ENCODE results near the gene PCYOX1L. TPM values are rescaled to one million over a fixed set of nuclear protein-coding genes. Genes with fewer than 3 reads are reported as not detected.

The PCYOX1L gene
- polyA plus RNA-seq, 1 experiment: 12.8 TPM

- POLR2A ChIA-PET: interaction anchor here (0.6 to 3.3 kb wide), 5 partner anchors 15 to 172 kb away, joined by 3 to 27 read pairs (median 3); no protein-coding TSS in a partner anchor
- TF ChIP-seq, protein P1, sequence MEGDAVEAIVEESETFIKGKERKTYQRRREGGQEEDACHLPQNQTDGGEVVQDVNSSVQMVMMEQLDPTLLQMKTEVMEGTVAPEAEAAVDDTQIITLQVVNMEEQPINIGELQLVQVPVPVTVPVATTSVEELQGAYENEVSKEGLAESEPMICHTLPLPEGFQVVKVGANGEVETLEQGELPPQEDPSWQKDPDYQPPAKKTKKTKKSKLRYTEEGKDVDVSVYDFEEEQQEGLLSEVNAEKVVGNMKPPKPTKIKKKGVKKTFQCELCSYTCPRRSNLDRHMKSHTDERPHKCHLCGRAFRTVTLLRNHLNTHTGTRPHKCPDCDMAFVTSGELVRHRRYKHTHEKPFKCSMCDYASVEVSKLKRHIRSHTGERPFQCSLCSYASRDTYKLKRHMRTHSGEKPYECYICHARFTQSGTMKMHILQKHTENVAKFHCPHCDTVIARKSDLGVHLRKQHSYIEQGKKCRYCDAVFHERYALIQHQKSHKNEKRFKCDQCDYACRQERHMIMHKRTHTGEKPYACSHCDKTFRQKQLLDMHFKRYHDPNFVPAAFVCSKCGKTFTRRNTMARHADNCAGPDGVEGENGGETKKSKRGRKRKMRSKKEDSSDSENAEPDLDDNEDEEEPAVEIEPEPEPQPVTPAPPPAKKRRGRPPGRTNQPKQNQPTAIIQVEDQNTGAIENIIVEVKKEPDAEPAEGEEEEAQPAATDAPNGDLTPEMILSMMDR (IDR thresholded peaks at IDR 0.05; ENCODE audit: insufficient read depth, low read depth, low read length): no peak
- CTCF ChIA-PET: interaction anchor here (0.6 to 4.5 kb wide), 8 partner anchors 11 to 41 kb away, joined by 3 to 30 read pairs (median 5); no protein-coding TSS in a partner anchor
- Histone ChIP-seq H3K27me3 (ENCODE audit: control insufficient read depth, insufficient read depth, low read length) (no peaks in the 10 kb centered on the region), H3K36me3 (ENCODE audit: control insufficient read depth, insufficient read depth, low read length) (peaks cover 2% of the 10 kb centered on the region), H3K4me3 (ENCODE audit: low read depth, low read length) (no peak overlapping the region)
- DNase-seq (ENCODE audit: low read depth): no peak
These were observed 47.1 kb downstream of the PCYOX1L start for GRCh38 chr5:149404746-149405549.

DNA sequence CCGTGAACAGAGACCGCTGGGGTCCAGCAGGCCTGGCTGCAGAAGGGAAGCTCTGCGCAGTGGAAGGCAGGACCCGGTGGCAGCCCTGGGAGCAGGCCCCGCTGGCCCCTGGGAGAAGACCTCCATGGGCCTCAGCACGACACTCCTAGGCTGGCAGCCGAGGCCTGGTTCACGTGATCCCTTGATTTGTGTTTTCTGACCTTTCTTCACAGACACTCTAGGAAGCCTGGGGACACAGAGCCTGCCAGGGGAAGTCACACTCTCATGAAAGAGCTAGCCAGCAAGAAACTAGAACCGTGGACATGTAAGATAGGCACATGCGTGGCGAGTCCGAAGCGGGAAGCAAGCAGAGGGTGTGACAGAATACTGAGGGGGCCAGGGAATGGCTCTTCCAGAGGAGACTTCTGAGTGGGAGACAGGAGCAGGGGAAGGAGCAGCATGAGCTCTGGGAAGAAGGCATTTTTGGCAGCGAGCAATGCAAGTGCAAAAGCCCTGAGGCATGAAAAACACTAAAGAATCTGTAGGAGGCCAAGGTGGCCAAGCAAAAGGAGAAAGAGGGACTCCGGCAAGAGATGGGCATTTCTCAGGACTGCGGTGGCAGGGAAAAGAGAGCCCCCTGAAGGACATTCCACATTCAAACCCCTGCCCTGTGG, 47.8 kb downstream of the PCYOX1L start:
- ChIA-PET CTCF (interaction anchor here (0.6 to 4.5 kb wide), 9 partner anchors 10 to 40 kb away, joined by 3 to 30 read pairs (median 3); no protein-coding TSS in a partner anchor), POLR2A (interaction anchor here (0.7 to 3.3 kb wide), 2 partner anchors 12 to 15 kb away, joined by 3 to 27 read pairs; no protein-coding TSS in a partner anchor)

DNA sequence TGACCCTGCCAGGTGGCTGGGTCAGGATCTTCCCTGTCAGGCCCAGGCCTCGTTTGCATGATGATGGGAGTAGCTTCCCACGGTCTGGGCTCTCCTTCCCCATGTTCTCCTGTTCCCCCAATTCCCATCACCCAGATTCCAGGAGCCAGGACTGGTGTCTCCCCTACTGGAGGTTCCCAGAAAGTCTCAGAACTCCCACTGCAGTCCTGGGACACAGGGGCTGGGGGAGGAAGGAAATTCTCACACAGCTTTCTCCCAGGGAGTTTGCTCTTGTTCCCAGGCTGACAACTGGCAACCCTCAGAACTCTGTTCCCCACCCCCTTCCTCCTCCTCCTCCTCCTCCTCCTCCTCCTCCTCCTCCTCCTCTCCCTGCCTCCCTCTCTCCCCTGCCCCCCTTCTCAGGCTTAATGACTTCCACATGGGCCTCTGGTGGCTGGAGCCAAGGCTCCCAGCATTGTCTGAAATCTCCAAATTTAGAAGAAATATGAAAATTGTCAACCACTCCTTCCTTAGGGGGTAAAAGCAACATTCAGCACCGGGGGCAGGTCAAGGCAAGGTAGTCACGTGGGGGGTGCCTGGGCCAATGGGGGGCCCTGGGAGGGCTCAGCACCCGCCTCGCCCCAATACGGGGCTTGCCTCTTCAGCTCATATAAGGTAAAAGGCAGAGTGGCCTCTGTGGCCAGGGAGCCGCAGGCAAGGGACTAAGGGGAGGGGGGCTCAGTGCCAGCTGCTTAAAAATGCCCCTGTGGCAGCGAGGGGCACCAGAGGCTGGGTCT, 48.5 kb downstream of the PCYOX1L start:
- ChIA-PET CTCF (interaction anchor here (0.7 to 4.5 kb wide), 11 partner anchors 10 to 28 kb away, joined by 3 to 30 read pairs (median 3); no protein-coding TSS in a partner anchor), POLR2A (interaction anchor here (0.7 to 3.3 kb wide), 7 partner anchors 10 to 85 kb away, joined by 3 to 27 read pairs (median 6); no protein-coding TSS in a partner anchor)
- no peaks in the 10 kb centered on the region for H3K27me3 ChIP-seq (ENCODE audit: control insufficient read depth, insufficient read depth, low read length)
- H3K36me3 ChIP-seq (ENCODE audit: control insufficient read depth, insufficient read depth, low read length): peaks cover 11% of the 10 kb centered on the region
- DNase-seq (ENCODE audit: low read depth): peak; percentile 93
- peak overlapping the region; percentile 87 for H3K4me3 ChIP-seq (ENCODE audit: low read depth, low read length)
- TF ChIP-seq, protein P1 (IDR thresholded peaks at IDR 0.05; ENCODE audit: insufficient read depth, low read depth, low read length): peak; percentile 35

More for the DNA sequence above, 47.8 kb downstream of the PCYOX1L start:
- Histone ChIP-seq H3K4me3 (ENCODE audit: low read depth, low read length) (no peak overlapping the region), H3K36me3 (ENCODE audit: control insufficient read depth, insufficient read depth, low read length) (peaks cover 7% of the 10 kb centered on the region), H3K27me3 (ENCODE audit: control insufficient read depth, insufficient read depth, low read length) (no peaks in the 10 kb centered on the region)
- no peak for DNase-seq (ENCODE audit: low read depth)
- TF ChIP-seq, protein P1 (IDR thresholded peaks at IDR 0.05; ENCODE audit: insufficient read depth, low read depth, low read length): no peak

DNA sequence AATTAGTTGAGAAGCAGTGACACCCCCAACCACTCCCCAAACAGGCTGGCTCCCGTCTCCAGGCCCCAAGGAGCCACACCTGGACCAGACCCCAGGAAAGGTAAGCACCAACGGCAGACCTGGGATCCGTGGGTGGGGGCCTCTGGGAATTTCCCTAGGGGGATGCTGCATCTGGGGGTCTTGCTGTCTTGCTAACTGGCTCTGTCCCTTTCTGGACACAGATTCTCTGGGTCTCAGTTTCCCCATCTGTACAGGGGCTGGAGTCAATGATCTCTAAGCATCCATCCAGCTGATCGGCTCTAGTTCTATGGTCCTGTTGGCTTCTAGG, 49.1 kb downstream of the PCYOX1L start:
- Histone ChIP-seq H3K4me3 (ENCODE audit: low read depth, low read length) (peak overlapping the region; percentile 87), H3K36me3 (ENCODE audit: control insufficient read depth, insufficient read depth, low read length) (peaks cover 13% of the 10 kb centered on the region), H3K27me3 (ENCODE audit: control insufficient read depth, insufficient read depth, low read length) (no peaks in the 10 kb centered on the region)
- DNase-seq (ENCODE audit: low read depth): no peak
- ChIA-PET POLR2A (interaction anchor here (0.7 to 3.3 kb wide), 7 partner anchors 9 to 86 kb away, joined by 3 to 27 read pairs (median 6); no protein-coding TSS in a partner anchor), CTCF (interaction anchor here (0.9 to 4.5 kb wide), 10 partner anchors 10 to 35 kb away, joined by 3 to 30 read pairs (median 4); no protein-coding TSS in a partner anchor)
- TF ChIP-seq, protein P1 (IDR thresholded peaks at IDR 0.05; ENCODE audit: insufficient read depth, low read depth, low read length): no peak
